Urothelium cell line (cell line): Measurements from ENCODE around the gene F2RL3.
A peak's percentile ranks its signal among the peaks of the same experiment; 100 is the strongest.
"Not testable (repeated sequence)": the region's sequence is repeated elsewhere in the genome, so short reads cannot be mapped to it uniquely, and the experiment has no call there.

Experiments used
- DNase-seq: peaks from one replicate; pipeline ENCODE4 v3.0.0; 2011; ENCODE audit warnings: low spot score, mixed read lengths
- FAIRE-seq: peaks from 2 replicates; lab custom pipeline; 2011; peaks lifted over from hg19 to GRCh38; lab: Jason Lieb, UNC

Gene F2RL3

DNA sequence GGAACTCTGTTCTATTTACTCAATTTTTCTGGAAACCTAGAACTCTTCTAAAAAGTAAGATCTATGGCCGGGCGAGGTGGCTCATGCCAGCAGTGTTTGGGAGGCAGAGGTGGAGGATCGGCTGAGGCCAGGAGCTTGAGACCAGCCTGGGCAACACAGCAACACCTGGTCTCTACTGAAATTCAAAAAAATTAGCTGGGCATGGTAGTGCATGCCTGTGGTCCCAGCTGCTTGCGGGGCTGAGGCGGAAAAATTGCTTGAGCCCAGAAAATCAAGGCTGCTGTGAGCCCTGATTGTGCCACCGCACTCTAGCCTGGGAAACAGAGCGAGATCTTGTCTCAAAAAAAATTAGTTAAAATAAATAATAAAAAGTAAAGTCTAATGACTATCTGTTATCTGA is 28.6 kb downstream of the F2RL3 start:
- FAIRE-seq = no peak
- DNase-seq = no peak

GRCh38 chr19:16919496-16919895 is 30.7 kb downstream of the F2RL3 start:
- FAIRE-seq (no peak), DNase-seq (no peak)

- no peak for FAIRE-seq
- DNase-seq = peak; percentile 71
Measured at GRCh38 chr19:16920816-16921529, 32.2 kb downstream of the F2RL3 start.

DNA sequence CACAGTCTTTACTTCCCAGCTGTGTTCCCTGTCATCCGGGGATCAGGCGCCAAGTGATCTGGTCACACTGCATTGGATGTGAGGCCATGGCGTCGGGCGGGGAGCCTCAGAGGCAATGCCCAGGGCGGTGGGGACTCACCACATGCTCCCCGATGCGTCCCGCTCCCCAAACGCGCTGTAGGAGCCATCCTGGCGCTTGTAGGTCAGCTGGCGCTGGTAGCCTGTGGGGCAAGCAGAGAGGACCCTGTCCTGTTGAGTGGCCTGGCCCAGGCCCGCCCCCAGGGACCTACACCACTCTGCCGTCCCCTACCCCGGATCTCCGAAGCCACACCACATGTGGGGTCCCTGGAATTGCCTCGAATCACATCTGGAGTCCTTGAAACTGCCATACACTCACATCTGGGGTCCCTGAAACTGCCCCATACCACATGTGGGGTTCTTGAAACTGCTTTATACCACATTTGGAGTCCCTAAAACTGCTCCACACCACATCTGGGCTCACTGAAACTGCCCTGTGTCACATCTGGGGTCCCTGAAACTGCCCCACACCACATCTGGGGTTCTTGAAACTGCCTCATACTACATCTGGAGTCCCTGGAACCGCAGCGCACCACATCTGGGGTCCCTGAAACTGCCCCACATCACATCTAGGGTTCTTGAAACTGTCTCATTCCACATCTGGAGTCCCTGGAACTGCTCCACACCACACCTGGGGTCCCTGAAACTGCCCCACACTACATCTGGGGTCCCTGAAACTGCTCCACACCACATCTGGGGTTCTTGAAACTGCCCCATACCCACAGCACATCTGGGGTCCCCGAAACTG is 33.2 kb downstream of the F2RL3 start:
- DNase-seq = no peak
- FAIRE-seq = no peak

DNA sequence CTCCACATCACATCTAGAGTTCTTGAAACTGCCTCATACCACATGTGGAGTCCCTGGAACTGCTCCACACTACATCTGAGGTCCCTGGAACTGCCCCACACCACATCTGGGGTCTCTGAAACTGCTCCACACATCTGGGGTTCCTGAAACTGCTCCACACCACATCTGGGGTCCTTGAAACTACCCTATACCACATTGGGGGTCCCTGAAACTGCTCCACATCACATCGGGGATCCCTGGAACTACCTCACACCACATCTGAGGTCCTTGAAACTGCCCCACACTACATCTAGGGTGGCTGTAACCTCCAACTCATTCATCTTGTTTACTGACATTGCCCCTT is 33.8 kb downstream of the F2RL3 start:
- DNase-seq (no peak), FAIRE-seq (no peak)

DNA sequence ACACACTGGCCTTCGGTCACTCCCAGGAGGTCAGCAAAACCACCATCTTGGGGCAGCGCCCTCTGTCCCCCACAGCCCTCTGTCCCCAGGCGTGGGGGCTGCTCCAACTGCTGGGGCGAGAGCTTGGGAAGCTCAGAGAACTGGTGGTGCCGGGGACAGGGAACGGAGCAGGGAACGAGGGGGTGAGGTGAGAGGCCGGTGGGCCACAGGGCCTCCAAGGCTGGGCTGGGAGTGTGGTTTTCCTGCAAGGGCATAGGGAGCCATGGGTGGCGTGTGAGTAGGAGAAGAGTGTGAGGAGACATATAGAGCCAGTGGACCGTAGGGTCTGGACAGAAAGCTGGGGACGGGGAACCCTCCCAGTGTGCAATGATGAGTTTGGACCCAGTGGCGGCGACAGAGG is 34.1 kb downstream of the F2RL3 start:
- DNase-seq = no peak
- FAIRE-seq = no peak

GRCh38 chr19:16927883-16928282 is 39.1 kb downstream of the F2RL3 start:
- FAIRE-seq = no peak
- DNase-seq = no peak

DNA sequence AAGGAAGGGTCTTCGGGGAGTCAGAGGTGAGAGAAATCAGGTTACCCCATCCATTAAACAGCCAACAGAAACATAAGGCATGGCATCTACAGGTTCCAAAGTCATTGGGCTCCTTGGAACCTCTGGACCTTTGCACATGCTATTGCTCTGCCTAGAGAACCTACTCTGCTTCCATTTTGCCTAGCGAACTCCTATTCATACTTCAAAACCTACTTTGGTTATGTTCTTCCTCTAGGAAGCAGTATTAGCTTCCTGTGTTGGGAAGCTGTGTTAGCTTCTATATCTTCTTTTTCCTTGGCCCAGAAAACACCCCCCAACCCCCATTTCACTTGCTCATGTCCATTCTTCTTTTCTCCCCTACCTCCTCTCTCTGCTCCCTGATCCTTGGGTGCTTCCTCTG is 39.6 kb downstream of the F2RL3 start:
- DNase-seq = no peak
- FAIRE-seq = no peak

DNA sequence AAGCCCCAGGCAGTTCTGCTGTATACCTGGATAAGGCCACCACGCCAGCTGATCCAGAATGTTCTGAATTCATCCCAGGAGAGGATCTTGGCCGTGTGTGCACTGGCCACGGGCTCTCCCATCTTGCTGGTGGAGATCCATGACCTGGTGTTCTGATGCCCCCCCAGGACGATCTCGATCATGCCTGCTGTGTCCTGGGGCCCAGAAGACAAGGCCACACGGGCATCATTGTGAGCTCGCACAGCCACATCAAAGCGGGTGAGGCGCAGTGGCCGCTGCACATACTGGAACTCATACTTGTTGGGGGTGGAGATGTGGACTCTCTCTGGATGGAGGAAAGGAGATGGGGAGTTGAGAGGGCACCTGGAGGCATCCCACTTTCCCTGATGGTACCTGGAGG is 40.1 kb downstream of the F2RL3 start:
- FAIRE-seq (no peak), DNase-seq (no peak)

- FAIRE-seq = no peak
- DNase-seq = no peak
Measured at GRCh38 chr19:16930753-16931152, 42.0 kb downstream of the F2RL3 start.

DNA sequence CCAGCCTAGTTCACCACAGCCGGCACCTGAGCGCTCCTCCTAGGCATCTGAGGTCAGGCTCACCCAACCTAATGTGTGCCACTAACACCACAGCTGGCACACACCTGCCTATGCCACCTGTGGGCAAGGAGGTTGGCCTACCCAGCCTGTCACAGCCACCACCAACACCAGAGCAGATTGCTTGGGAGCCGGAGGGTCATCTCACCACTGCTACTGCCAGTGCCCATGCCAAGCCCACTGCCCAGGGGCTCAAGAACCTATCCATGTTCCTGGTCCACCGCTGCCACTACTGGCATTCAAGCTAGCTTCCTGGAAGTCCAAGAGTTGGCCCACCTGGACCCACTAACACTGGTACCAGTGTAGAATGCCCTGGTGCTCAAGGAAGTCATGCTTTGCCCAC is 42.5 kb downstream of the F2RL3 start:
- no peak for FAIRE-seq

GRCh38 chr19:16934489-16934888 is 45.7 kb downstream of the F2RL3 start:
- FAIRE-seq = no peak
- no peak for DNase-seq

More for the DNA sequence above, 42.5 kb downstream of the F2RL3 start:
- no peak for DNase-seq

- no peak for FAIRE-seq
- DNase-seq = no peak
Measured at GRCh38 chr19:16936901-16937300, 48.1 kb downstream of the F2RL3 start.

DNA sequence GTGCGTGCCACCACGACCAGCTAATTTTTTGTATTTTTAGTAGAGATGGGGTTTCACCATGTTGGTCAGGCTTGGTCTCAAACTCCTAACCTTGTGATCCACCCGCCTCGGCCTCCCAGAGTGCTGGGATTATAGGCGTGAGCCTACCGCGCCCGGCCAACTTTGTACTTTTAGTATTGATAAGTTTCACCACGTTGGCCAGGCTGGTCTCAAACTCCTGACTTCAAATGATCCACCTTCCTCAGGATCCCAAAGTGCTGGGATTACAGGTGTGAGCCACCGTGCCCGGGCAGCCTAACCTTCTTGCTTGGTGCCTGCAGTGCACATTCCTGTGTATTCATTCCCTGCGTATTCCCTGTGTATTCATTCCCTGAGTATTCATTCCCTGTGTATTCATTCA is 49.0 kb downstream of the F2RL3 start:
- not testable (repeated sequence) for DNase-seq, FAIRE-seq

GRCh38 chr19:16938211-16938610 is 49.4 kb downstream of the F2RL3 start:
- no peak for FAIRE-seq
- DNase-seq = no peak

- not testable (repeated sequence) for DNase-seq, FAIRE-seq
Measured at GRCh38 chr19:16940063-16940462, 51.3 kb downstream of the F2RL3 start.

DNA sequence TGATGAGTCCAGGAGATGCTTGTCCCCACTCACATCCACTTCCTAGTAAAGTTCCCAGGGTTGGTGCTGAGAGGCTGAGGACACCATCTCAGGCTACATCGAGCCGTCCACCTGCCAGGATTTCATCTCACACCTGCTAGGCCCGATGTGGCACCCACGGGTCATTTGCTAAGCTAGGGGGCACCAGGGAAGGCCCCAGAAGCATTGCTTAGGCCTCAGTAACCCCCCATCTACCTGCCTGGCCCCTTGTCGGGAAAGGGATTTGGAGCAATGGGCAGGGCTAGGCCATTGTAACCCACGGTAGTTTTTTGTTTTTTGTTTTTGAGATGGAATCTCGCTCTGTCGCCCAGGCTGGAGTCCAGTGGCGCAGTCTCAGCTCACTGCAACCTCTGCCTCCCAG is 51.8 kb downstream of the F2RL3 start:
- DNase-seq (no peak), FAIRE-seq (no peak)
